ENCODE measurements around the gene OR2T6.
"Not testable (repeated sequence)": the region's sequence is repeated elsewhere in the genome, so short reads cannot be mapped to it uniquely, and the experiment has no call there.

DNA sequence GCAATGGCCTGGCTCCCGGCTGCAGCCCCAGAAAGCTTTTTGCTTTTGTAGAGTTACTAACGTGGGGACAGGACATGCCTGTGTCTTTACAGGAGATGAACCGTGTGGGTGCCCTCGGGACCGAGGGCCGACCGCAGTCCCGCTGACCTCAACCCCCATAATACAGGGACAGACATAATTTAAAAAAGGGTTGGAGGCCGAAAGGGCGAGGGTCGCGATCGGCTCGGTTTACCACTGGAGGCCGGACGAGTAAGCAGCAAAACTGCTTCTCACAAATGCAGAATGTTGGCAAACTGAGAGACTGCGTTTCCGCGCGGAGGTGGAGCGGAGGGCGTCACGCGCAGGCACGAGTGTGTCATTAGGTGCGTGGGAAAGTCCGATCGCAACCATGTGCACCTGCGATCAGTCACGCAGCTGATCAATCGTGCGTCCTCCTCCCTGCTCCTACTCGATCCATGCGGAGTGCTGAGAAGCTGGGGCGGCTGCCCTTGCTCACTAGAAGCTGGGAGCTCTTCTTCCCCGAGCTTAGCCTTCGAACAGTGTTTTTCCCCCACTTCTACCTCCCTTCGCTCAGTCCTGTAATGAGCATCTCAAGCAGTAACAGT lies 58.4 kb downstream of the OR2T6 start:
- not testable (repeated sequence) for TF ChIP-seq EZH2 (IDR thresholded peaks at IDR 0.05; ENCODE audit: borderline replicate concordance, low read depth, low read length, severe bottlenecking); POLR2A (IDR thresholded peaks at IDR 0.05; ENCODE audit: low read depth, low read length); POLR2AphosphoS5 (IDR thresholded peaks at IDR 0.05; ENCODE audit: insufficient read depth, low read depth, low read length)
- TF ChIP-seq, protein P1, sequence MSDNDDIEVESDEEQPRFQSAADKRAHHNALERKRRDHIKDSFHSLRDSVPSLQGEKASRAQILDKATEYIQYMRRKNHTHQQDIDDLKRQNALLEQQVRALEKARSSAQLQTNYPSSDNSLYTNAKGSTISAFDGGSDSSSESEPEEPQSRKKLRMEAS (IDR thresholded peaks at IDR 0.05; ENCODE audit: insufficient read depth, insufficient read length), result not testable (repeated sequence)
- TF ChIP-seq, protein P2, sequence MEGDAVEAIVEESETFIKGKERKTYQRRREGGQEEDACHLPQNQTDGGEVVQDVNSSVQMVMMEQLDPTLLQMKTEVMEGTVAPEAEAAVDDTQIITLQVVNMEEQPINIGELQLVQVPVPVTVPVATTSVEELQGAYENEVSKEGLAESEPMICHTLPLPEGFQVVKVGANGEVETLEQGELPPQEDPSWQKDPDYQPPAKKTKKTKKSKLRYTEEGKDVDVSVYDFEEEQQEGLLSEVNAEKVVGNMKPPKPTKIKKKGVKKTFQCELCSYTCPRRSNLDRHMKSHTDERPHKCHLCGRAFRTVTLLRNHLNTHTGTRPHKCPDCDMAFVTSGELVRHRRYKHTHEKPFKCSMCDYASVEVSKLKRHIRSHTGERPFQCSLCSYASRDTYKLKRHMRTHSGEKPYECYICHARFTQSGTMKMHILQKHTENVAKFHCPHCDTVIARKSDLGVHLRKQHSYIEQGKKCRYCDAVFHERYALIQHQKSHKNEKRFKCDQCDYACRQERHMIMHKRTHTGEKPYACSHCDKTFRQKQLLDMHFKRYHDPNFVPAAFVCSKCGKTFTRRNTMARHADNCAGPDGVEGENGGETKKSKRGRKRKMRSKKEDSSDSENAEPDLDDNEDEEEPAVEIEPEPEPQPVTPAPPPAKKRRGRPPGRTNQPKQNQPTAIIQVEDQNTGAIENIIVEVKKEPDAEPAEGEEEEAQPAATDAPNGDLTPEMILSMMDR (IDR thresholded peaks at IDR 0.05; ENCODE audit: extremely low read depth in 1 of 2, insufficient read depth in 1 of 2, low read depth in 1 of 2, low read length in 2 of 2), result not testable (repeated sequence)

Data from endothelial cell of umbilical vein (primary cell).